AG09319 (cell line): ENCODE measurements around the gene MRTFB.

ENCODE experiments used
- DNase-seq: peaks from one replicate; pipeline ENCODE4 v3.0.0-alpha.2; 2010; ENCODE audit warnings: low read depth; ENCODE audit errors: extremely low read depth
- CTCF ChIP-seq: IDR thresholded peaks from 2 replicates; pipeline ENCODE4 v1.5.1; 2011; ENCODE audit warnings: low read depth, mild to moderate bottlenecking, inconsistent platforms, low read length, moderate library complexity

The MRTFB gene

DNA sequence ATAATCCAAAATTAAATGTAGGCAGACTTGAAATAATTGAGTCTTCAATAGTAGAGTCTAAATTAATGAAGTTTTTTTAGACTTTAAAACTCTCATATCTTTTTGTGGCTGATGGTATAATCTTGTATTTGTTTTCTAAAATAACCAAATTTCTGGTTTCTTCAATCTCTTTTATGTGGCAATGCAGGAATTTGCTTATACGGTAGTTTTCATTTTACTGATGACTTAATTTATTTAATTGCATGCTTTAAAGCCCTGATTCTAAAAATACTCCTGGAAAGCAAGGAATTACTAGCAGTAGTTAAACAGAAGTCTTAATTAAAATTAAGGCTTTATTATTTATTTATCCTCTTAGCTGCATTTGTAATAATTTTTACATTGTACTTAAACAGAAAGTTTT lies 15.4 kb downstream of the MRTFB start:
- TF ChIP-seq CTCF: no peak
- no peak for DNase-seq

DNA sequence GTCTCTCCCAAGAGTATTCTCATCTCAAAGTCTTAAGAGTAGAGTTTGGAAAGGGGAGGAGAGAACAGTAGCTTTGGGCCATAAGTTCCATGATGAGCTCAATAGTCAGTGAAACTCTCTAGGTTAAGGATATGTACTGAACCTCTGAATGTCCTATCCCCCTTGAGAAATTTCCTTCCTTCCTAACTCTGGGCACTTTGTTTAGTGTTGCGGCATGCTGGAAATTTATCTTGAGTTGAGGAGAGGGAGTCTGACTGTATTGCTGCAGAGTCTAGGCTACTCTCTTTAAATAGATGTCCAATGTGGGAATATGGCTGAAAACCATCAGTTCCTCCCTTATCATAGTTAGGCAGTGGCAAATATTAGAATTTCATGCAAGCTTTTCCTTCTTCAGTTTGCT lies 16.1 kb downstream of the MRTFB start:
- no peak for TF ChIP-seq CTCF
- no peak for DNase-seq

GRCh38 chr16:14087590-14088154 lies 16.6 kb downstream of the MRTFB start:
- TF ChIP-seq CTCF: no peak
- DNase-seq: no peak

DNA sequence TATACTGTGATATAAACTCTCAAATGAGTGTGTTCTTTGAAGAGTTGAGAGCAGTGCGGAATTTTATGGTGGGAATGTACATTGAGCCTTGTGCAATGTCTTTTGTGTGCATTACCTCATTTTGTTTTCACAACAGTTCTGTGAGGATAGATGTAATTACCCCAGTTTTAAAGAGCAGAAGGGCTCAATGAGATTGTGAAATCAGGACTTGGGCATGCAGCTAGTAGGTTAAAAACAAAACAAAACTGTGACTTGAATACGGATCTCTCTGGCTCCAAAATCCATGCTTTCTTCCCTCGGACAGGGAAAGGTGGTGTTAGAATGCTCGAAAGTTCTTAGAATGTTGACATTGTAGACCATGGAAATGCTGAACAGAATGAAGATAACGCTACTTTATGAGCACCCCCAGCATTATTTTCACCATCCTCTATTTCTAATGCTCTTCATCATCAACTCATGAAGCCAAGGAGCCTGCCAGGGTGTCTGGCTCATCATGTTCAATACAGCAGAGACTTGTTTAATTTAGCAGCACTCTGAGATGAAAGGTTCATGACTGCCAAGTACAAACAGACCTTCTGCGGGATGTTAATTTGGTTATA lies 17.1 kb downstream of the MRTFB start:
- TF ChIP-seq CTCF: no peak
- DNase-seq: no peak

- DNase-seq: no peak
- no peak for TF ChIP-seq CTCF
These were observed 18.2 kb downstream of the MRTFB start for GRCh38 chr16:14089283-14089823.

DNA sequence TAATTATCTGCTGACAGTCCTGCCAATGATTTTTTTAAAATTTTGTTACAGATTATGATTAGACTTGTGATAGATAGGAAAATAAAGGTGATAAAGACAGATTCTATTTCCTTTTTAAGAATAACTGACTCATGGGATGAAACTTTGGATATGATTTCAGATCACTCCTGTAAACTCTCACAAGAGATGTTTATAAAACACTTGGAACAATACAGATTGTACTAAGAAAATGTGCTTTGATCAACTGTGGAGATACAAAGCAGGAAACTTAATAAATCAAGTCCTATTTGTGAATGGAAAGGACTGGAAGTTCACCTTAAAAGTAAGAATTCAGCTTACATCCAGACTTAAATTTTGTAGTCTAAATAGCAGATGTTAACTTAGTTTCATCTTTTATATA lies 21.4 kb downstream of the MRTFB start:
- TF ChIP-seq CTCF: no peak
- no peak for DNase-seq

- no peak for TF ChIP-seq CTCF
- DNase-seq: no peak
These were observed 24.9 kb downstream of the MRTFB start for GRCh38 chr16:14095883-14096551.
